Tibial nerve (tissue), 4 donors: ENCODE results near the gene GOLGA6L26.
"Not testable (repeated sequence)": the region's sequence is repeated elsewhere in the genome, so short reads cannot be mapped to it uniquely, and the experiment has no call there.

Source experiments
- EP300 ChIP-seq, 2 donors: sonication (generic); formaldehyde crosslinking; IDR thresholded peaks; one replicate each; pipeline ENCODE4 v1.6.1; 2017; ENCODE audit warnings: antibody characterized with exemption in 2 of 2, mild to moderate bottlenecking in 1 of 2
- TF ChIP-seq, protein P1 (sequence below), 5 experiments: fragments of 200-600 bp in 3 of 5; fragments of 450-650 bp in 2 of 5; sonication (generic) in 3 of 5; IDR thresholded peaks; one replicate each; pipeline ENCODE4 v1.5.1; 2016 to 2019; ENCODE audit warnings: antibody characterized with exemption in 5 of 5, mild to moderate bottlenecking in 3 of 5, moderate library complexity in 2 of 5

DNA sequence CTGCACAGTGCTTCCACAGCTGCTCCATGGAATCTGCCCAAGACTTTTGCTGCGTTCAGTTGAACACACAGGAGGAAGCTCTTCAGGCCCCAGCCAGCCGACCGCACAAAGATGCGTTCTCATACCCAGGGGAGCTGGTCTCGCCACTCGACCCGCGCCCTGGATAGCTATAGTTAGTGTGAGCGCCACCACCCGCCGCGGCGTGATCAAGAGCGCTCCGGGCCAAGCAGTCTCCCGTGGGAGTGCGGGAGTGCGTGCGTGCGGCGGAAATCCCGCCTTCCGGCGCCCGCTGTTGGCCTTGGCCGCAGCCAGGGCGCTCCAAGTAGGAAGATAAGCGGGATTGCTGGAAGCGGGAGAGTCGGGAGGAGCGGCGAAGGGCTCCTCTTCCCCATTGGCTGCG, 30.8 kb downstream of the GOLGA6L26 start:
- TF ChIP-seq, protein P1, sequence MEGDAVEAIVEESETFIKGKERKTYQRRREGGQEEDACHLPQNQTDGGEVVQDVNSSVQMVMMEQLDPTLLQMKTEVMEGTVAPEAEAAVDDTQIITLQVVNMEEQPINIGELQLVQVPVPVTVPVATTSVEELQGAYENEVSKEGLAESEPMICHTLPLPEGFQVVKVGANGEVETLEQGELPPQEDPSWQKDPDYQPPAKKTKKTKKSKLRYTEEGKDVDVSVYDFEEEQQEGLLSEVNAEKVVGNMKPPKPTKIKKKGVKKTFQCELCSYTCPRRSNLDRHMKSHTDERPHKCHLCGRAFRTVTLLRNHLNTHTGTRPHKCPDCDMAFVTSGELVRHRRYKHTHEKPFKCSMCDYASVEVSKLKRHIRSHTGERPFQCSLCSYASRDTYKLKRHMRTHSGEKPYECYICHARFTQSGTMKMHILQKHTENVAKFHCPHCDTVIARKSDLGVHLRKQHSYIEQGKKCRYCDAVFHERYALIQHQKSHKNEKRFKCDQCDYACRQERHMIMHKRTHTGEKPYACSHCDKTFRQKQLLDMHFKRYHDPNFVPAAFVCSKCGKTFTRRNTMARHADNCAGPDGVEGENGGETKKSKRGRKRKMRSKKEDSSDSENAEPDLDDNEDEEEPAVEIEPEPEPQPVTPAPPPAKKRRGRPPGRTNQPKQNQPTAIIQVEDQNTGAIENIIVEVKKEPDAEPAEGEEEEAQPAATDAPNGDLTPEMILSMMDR (IDR thresholded peaks at IDR 0.05), result not testable (repeated sequence)
- TF ChIP-seq EP300 (IDR thresholded peaks at IDR 0.05), result not testable (repeated sequence)
